COLO668 (cell line): ENCODE measurements around the gene WDR64.

Source experiments
- DNase-seq: peaks from one replicate; lab custom pipeline; 2025; ENCODE audit not compliant: unreplicated experiment; lab: John Stamatoyannopoulos, UW

WDR64 gene

DNA sequence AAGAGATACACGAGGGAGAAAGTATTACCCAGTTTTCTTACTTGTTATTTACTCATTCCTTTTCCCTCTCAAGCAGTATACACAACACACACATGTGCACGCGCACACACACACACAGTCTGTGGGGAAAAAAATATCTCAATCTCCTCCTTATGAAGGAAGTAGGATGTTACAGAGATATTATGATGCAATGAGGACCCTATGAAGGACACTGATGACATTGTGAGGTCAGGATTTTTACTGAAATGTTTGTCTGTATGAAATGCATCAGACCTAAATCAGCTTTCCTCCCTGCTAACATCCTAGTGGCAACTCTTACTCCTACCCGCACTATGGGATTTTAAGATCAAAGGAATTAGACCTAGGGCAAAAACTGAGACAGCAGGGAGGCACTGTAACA lies at the start of gene WDR64:
Gene WDR64 (plus strand): TSS at position 270 of the 400 bp plus-strand sequence. CDS start 204 bp downstream, outside the sequence.
- DNase-seq, result no peak

DNA sequence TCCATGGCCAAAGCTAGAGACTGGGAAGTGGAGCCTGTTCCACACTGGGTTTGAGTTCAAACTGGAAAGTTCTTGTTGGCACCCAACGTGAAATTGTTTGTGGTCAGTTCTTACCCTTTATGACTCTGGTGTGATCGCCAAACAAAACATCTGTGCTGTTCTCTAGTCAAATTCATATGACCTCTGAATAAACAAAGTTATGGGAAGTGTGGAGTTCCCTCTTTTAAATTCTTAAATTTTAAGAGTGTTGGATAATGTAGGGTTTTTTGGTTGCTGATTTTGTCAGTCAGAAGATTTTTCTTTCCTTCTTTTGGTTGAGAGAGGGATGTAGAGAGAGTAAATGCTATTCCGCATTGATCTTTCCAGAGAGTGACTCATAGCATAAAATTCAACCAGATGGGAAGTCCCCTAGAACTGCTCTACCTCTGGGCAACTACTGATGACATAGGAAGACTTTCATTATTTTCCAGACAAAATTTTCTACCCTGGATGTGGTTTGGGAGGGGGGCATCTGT lies 48.3 kb upstream of the WDR64 start:
- no peak for DNase-seq

- DNase-seq, result no peak
Observed at GRCh38 chr1:241605146-241605805, 46.8 kb upstream of the WDR64 start.

DNA sequence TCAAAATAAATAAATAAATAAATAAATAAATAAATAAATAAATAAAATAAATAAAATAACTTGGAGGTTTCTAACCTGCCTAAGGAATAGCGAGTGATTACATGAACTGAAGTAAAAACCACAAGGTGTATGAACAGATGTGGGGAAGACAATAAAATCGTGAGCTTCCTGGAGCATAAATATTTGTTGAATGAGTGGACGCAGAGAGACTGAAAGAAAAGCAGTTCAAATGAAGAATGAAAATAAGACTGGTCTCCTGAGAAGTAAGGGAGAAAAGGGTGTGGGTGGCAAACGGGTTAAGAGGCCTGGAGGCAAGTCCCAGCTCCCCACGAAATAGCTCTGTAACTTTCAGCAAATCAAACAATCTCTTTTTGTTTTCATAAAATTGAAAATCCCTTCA lies 45.5 kb upstream of the WDR64 start:
- DNase-seq, result no peak

GRCh38 chr1:241607497-241607896 lies 44.6 kb upstream of the WDR64 start:
- no peak for DNase-seq

- no peak for DNase-seq
Observed at GRCh38 chr1:241608379-241609033, 43.6 kb upstream of the WDR64 start.

GRCh38 chr1:241610056-241610815 lies 41.8 kb upstream of the WDR64 start:
- DNase-seq, result peak; percentile 31

- DNase-seq, result peak; percentile 23
Observed at GRCh38 chr1:241611063-241611462, 41.0 kb upstream of the WDR64 start.

GRCh38 chr1:241611736-241612135 lies 40.3 kb upstream of the WDR64 start:
- DNase-seq, result no peak

- no peak for DNase-seq
Observed at GRCh38 chr1:241612533-241613477, 39.3 kb upstream of the WDR64 start.

GRCh38 chr1:241614144-241614543 lies 37.9 kb upstream of the WDR64 start:
- DNase-seq, result no peak

DNA sequence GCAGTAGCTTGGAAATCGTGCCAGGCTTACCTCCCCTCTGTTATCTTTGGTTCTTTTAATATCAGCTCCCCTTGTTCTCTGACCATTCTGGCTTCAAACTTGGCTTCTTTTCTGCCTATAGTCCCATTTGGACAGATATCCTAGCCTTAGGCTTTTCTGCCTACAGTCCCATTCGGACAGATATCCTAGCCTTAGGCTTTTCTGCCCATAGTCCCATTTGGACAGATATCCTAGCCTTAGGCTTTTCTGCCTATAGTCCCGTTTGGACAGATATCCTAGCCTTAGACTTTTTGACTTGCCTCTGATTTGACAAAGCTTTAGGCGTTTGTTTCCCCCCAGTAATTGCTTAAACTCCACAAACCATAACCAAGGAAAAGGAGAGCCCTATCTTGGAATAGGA lies 37.5 kb upstream of the WDR64 start:
- no peak for DNase-seq

DNA sequence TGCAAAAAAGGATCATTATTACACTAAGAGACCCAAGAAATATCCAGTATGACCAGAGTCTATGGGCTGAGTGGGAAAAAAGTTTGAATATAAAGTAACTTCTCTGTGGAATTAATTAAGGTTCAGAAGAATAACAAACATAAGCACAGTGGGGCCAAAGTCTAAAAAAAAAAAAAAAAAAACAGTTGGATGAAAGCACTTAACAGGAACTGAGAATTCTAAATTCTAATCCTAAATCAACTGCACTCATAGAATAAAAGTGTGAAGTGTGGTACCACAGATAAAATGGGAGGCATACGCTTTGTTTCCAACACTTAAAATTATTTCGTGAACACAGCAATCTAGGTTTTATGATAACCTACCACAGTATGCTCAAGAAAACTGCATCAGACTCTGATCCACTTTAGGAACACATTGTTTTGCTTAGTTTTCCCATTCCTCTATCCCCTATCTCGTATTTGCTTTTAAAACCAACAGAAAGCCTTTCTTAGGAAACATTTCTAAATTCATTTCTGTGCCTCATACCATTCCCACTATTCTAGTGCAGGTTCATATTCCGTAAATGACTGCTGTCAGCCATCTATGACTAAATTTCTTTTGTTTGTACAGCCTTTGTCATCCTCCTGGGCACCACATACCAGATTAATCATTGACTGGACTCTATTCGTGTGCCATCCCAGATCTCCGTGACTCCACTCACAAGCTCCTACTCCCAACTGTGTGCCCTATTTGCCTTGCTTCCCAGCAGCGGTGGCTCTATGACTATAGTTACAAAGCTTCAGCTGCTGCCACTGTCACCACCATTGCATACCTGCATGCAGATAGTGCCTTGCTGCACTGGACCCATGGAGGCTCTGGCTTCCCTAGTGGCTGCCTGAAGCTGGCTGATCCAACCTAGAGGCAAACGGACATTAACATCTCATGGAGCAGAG lies 36.8 kb upstream of the WDR64 start:
- peak; percentile 85 for DNase-seq

- DNase-seq, result no peak
Observed at GRCh38 chr1:241617426-241617825, 34.7 kb upstream of the WDR64 start.

DNA sequence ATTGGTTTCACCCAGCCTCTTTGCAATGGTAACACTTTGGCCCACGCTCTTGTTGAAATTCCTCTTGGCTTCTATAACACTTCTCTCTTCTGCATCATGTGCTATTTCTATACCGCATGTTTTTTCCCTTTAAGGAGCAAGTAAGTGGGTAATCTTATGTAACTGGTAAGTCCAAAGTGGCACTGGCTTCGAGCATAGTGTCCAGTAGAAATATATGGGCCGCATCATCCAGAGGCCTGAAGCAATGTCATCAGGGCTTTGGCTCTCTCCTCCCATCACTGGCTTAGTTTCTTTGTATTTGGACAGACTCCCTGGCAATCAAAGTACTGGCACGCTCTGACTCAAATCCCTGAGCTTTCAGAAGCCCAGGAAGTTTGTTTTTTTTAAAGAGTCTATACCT lies 29.4 kb upstream of the WDR64 start:
- DNase-seq, result no peak

DNA sequence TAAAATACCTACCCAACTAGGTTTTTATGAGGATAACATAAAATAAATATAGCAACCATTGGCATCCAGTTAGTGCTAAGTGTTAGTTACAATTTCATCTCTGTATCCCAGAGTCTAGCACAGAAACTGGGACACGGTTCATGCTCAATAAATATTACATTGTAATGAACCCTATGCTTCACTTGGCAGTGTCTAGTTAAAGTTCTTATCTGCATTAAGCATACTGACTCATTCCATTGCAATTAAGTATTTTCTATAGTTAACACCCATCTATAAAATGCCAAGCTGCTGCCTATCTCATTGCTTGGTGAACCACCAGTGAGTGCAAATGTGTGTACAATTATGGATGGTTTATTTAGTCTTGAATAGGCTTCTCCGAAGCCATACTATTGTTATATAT lies 27.1 kb upstream of the WDR64 start:
- no peak for DNase-seq

DNA sequence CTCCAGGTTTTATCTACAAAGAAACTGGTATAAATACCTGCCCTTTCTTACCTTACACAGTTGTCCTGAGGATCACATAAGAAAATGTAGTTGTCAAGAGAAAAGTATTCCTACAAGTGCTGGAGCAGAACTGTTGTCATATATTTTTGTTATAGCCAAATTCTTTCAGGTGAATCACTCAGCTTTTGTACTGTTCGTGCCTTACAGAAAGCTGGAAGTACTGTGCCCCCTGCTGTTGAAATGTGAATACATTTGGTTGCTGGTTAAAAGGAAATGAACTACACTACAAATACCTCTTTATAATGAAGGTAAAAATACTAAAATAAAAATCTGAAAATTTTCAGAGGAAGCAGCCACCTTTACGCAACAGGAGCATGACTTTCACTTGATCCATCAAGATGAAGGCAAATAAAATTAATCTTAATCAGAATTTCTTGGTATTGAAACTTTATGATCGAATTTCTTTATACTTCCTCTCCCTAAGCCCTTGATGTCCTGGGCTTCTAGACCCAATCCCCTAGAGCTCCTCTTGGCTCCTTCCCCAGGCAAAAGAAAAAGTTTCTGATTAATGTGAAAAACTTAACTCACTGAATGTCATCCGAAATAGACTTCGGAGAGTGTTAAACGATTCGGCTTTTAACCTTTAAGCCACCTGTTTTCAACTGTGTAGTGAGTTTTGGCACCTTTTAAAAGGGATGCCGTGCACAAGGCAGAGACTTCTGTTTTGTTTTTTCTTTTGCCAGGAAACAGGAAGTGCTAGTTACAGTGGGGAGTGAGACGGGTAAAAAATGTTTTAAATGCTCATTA lies 24.4 kb upstream of the WDR64 start:
- peak; percentile 36 for DNase-seq

- no peak for DNase-seq
Observed at GRCh38 chr1:241630005-241630404, 22.1 kb upstream of the WDR64 start.

DNA sequence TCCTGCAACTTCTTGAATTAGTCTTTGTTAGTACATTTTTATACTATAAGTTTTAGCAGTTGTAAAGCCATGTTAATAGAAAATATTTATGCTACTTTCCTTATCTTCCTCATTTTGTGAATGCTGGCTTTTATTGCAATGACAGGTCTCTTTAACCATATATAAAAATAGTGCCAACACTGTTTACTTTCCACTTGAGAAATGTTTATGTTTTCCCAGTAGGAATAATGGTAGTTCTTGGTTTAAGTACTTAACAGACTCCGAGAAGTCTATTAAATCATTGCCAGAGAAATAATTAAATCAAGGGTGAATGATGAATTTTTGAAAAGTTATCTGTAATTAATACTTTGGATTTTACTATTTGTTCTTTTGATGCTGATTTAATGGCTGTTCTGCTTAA lies 21.6 kb upstream of the WDR64 start:
- no peak for DNase-seq
